Thyroid gland (tissue), 4 donors: Measurements from ENCODE around the gene ZFP28. TPM values are rescaled to one million over a fixed set of nuclear protein-coding genes. Genes with fewer than 3 reads are reported as not detected.

ENCODE experiments used
- DNase-seq, 2 donors: peaks; one replicate each; pipeline ENCODE4 v3.0.0-alpha.2; 2019
- H3K27ac ChIP-seq, 3 donors: fragments of 200-600 bp; sonication (generic); 1 replicate in 2 of 3; 2 replicates in 1 of 3; pipeline ENCODE4 v1.5.1; 2016 to 2019; ENCODE audit warnings: mild to moderate bottlenecking in 1 of 3, moderate library complexity in 1 of 3
- H3K27me3 ChIP-seq: fragments of 200-600 bp; sonication (generic); one replicate; pipeline ENCODE4 v1.5.1; 2019
- H3K36me3 ChIP-seq, 2 donors: fragments of 200-600 bp; sonication (generic); one replicate each; pipeline ENCODE4 v1.5.1; 2016 to 2019
- H3K4me1 ChIP-seq, 2 donors: fragments of 200-600 bp; sonication (generic); one replicate each; pipeline ENCODE4 v1.5.1; 2017 to 2019
- H3K4me3 ChIP-seq, 3 donors: fragments of 200-600 bp; sonication (generic); replicated peaks in 1 of 3; 1 replicate in 2 of 3; 2 replicates in 1 of 3; pipeline ENCODE4 v1.5.1; 2016; ENCODE audit warnings: mild to moderate bottlenecking in 1 of 3
- H3K9me3 ChIP-seq: fragments of 200-600 bp; sonication (generic); one replicate; pipeline ENCODE4 v1.5.1; 2017
- POLR2A ChIP-seq, 2 donors: fragments of 450-650 bp; IDR thresholded peaks; one replicate each; pipeline ENCODE4 v1.6.1; 2017; ENCODE audit warnings: antibody characterized with exemption in 2 of 2, mild to moderate bottlenecking in 2 of 2, moderate library complexity in 1 of 2
- WGBS, 2 donors: methylation state at CpG; one replicate each; pipeline ENCODE4 v1.1.5; 2017; 5-methylcytosine and 5-hydroxymethylcytosine counted together
- intact Hi-C: fragments of 100-400 bp; cut with DNase I; formaldehyde crosslinking; loops from one replicate; pipeline ENCODE4 v1.15.1; 2023
- total RNA-seq, 4 donors: library from RNA; depleted of rRNA; stranded (reverse); fragments of >200 nt; gene quantifications; one replicate each; pipeline ENCODE4 v1.2.3, GENCODE V29; 2016
- TF ChIP-seq, protein P1 (sequence below), 6 experiments: fragments of 200-600 bp in 3 of 6; fragments of 450-650 bp in 3 of 6; sonication (generic) in 3 of 6; IDR thresholded peaks; one replicate each; pipeline ENCODE4 v1.5.1; 2016 to 2019; ENCODE audit warnings: antibody characterized with exemption in 6 of 6, mild to moderate bottlenecking in 2 of 6, inconsistent platforms in 1 of 6, moderate library complexity in 1 of 6

ZFP28 gene
- total RNA-seq, 4 donors from 2014 or later = 6.6 to 9.8 (median 9.5) TPM

DNA sequence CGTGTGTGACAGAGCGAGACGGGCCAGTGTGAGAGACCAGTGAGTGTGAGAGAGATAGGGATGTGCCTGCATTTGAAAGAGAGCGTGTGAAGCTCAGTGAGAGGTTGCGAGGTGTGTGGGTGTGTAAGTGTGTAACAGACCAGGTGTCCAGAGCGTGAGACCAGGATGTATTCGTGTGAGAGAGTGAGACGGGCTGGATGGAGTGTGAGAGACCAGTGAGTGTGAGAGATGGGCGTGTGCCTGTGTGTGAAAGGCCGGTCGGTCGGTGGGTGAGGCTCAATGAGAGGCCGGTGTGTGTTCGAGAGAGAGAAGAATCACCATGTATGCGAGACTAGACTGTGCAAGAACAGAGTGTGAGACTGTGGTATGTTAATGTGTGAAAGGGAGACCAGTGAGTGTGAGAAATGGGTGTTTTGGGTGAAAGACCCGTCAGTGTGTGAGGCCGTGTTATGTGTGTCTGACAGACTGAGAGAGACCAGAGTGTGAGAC, 30.4 kb upstream of the ZFP28 start:
- no peaks in the 10 kb centered on the region for H3K27me3 ChIP-seq
- H3K36me3 ChIP-seq = no peaks in the 10 kb centered on the region
- peak overlapping the region; percentile 91 to 97 (median 96) for H3K27ac ChIP-seq
- no peak for DNase-seq
- H3K4me1 ChIP-seq = peaks cover 5 to 6% of the 10 kb centered on the region in 2 donors
- intact Hi-C loops = no loop called here
- H3K9me3 ChIP-seq = no peaks in the 10 kb centered on the region
- 5 to 7% methylated on average over 17 of the region's 17 CpGs for WGBS, 2 donors
- H3K4me3 ChIP-seq = peak overlapping the region; percentile 16 to 66 (median 43)
- TF ChIP-seq, protein P1, sequence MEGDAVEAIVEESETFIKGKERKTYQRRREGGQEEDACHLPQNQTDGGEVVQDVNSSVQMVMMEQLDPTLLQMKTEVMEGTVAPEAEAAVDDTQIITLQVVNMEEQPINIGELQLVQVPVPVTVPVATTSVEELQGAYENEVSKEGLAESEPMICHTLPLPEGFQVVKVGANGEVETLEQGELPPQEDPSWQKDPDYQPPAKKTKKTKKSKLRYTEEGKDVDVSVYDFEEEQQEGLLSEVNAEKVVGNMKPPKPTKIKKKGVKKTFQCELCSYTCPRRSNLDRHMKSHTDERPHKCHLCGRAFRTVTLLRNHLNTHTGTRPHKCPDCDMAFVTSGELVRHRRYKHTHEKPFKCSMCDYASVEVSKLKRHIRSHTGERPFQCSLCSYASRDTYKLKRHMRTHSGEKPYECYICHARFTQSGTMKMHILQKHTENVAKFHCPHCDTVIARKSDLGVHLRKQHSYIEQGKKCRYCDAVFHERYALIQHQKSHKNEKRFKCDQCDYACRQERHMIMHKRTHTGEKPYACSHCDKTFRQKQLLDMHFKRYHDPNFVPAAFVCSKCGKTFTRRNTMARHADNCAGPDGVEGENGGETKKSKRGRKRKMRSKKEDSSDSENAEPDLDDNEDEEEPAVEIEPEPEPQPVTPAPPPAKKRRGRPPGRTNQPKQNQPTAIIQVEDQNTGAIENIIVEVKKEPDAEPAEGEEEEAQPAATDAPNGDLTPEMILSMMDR (IDR thresholded peaks at IDR 0.05) = no peak
- TF ChIP-seq POLR2A (IDR thresholded peaks at IDR 0.05) = no peak

- 81 to 86% methylated on average over 4 of the region's 4 CpGs for WGBS, 2 donors
- DNase-seq = no peak
- H3K36me3 ChIP-seq = peaks cover 35 to 43% of the 10 kb centered on the region in 2 donors
- H3K9me3 ChIP-seq = peaks cover 20% of the 10 kb centered on the region
- H3K27me3 ChIP-seq = no peaks in the 10 kb centered on the region
- intact Hi-C loops = loop anchor here (10.0 kb wide), 1 partner anchor 101 kb away; no protein-coding TSS in a partner anchor
- H3K4me3 ChIP-seq = no peak overlapping the region
- no peak for TF ChIP-seq POLR2A (IDR thresholded peaks at IDR 0.05)
- H3K4me1 ChIP-seq = no peaks in the 10 kb centered on the region
- no peak overlapping the region for H3K27ac ChIP-seq
Observed at GRCh38 chr19:56525214-56525860, 13.4 kb upstream of the ZFP28 start.

GRCh38 chr19:56537442-56537841, 1.3 kb upstream of the ZFP28 start:
- Histone ChIP-seq H3K27ac (no peak overlapping the region), H3K4me1 (peaks cover 10 to 13% of the 10 kb centered on the region in 2 donors), H3K27me3 (no peaks in the 10 kb centered on the region), H3K9me3 (no peaks in the 10 kb centered on the region), H3K4me3 (no peak overlapping the region), H3K36me3 (no peaks in the 10 kb centered on the region)
- intact Hi-C loops = no loop called here
- 86 to 94% methylated on average over 3 of the region's 3 CpGs for WGBS, 2 donors
- TF ChIP-seq, protein P1 (IDR thresholded peaks at IDR 0.05) = no peak
- TF ChIP-seq POLR2A (IDR thresholded peaks at IDR 0.05) = no peak
- DNase-seq = no peak

- Histone ChIP-seq H3K27me3 (no peaks in the 10 kb centered on the region), H3K36me3 (no peaks in the 10 kb centered on the region), H3K27ac (peak overlapping the region; percentile 86 to 97 (median 95)), H3K4me3 (peak overlapping the region; percentile 9 to 69 (median 56)), H3K4me1 (peaks cover 10 to 13% of the 10 kb centered on the region in 2 donors), H3K9me3 (no peaks in the 10 kb centered on the region)
- DNase-seq = peak; percentile 92
- 0 to 4% methylated on average over 15 to 19 of the region's 46 CpGs for WGBS, 2 donors
- intact Hi-C loops = no loop called here
- TF ChIP-seq, protein P1 (IDR thresholded peaks at IDR 0.05) = no peak
- TF ChIP-seq POLR2A (IDR thresholded peaks at IDR 0.05) = peak in 1 of 2 donors; percentile 30
Observed at GRCh38 chr19:56538254-56538760, 441 bp upstream of the ZFP28 start.

GRCh38 chr19:56543776-56544175, 5.0 kb downstream of the ZFP28 start:
- no peaks in the 10 kb centered on the region for H3K9me3 ChIP-seq
- H3K4me3 ChIP-seq = no peak overlapping the region
- H3K4me1 ChIP-seq = peaks cover 5 to 9% of the 10 kb centered on the region in 2 donors
- peaks cover 12% of the 10 kb centered on the region in 2 donors for H3K36me3 ChIP-seq
- intact Hi-C loops = no loop called here
- H3K27ac ChIP-seq = no peak overlapping the region
- TF ChIP-seq, protein P1 (IDR thresholded peaks at IDR 0.05) = no peak
- no peak for TF ChIP-seq POLR2A (IDR thresholded peaks at IDR 0.05)
- 97% methylated on average over 2 of the region's 2 CpGs for WGBS, 2 donors
- H3K27me3 ChIP-seq = no peaks in the 10 kb centered on the region
- no peak for DNase-seq
